Ovary (tissue), 3 donors: ENCODE measurements around the gene CDK6.

Experiments
- EP300 ChIP-seq: sonication (generic); formaldehyde crosslinking; IDR thresholded peaks from one replicate; pipeline ENCODE4 v1.6.1; 2017; ENCODE audit warnings: antibody characterized with exemption
- TF ChIP-seq, protein P1 (sequence below), 3 donors: fragments of 450-650 bp in 2 of 3; fragments of 200-600 bp in 1 of 3; IDR thresholded peaks; one replicate each; pipeline versions ENCODE4 v1.5.1 to v1.8.0; 2016 to 2022; ENCODE audit warnings: antibody characterized with exemption in 3 of 3, mild to moderate bottlenecking in 1 of 3
- donor health status: DM: no; HTN: no; CAD: no.

DNA sequence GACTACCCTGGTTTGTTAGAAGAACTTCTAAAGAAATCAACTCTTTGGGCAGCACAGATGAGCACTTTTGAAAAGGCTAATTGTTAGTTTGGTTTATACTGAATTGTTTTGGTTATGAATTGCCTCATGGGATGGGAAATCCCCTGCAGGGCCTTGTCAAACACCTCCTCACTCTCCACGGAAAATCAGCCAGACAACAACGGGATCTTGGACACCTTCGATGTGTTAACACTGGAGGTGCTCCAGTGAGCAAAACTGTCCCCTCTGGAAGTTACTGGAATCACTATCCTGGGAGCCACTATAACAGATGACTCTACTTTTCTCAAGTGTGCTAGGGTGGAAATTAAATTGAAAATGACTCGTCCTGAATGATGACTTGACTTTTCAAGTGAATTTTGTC, 38.7 kb downstream of the CDK6 start:
- TF ChIP-seq, protein P1, sequence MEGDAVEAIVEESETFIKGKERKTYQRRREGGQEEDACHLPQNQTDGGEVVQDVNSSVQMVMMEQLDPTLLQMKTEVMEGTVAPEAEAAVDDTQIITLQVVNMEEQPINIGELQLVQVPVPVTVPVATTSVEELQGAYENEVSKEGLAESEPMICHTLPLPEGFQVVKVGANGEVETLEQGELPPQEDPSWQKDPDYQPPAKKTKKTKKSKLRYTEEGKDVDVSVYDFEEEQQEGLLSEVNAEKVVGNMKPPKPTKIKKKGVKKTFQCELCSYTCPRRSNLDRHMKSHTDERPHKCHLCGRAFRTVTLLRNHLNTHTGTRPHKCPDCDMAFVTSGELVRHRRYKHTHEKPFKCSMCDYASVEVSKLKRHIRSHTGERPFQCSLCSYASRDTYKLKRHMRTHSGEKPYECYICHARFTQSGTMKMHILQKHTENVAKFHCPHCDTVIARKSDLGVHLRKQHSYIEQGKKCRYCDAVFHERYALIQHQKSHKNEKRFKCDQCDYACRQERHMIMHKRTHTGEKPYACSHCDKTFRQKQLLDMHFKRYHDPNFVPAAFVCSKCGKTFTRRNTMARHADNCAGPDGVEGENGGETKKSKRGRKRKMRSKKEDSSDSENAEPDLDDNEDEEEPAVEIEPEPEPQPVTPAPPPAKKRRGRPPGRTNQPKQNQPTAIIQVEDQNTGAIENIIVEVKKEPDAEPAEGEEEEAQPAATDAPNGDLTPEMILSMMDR (IDR thresholded peaks at IDR 0.05), result no peak
- TF ChIP-seq EP300, result no peak
